BLaER1 treated with 17β-estradiol and CSF1 and Interleukin-3, amounts not matched to agents 10 nM and 100 nM (cell line): ENCODE measurements around the gene ZZZ3.

ENCODE experiments used
- H3K27ac ChIP-seq, 11 experiments: shearing (Covaris generic); formaldehyde crosslinking; 2 replicates each; pipeline ENCODE4 v1.8.1; 2022
- H3K27me3 ChIP-seq, 11 experiments: shearing (Covaris generic); formaldehyde crosslinking; 2 replicates each; pipeline ENCODE4 v1.8.1; 2022
- H3K36me3 ChIP-seq, 11 experiments: shearing (Covaris generic); formaldehyde crosslinking; 2 replicates each; pipeline ENCODE4 v1.8.1; 2022
- H3K4me1 ChIP-seq, 10 experiments: shearing (Covaris generic); formaldehyde crosslinking; 2 replicates each; pipeline ENCODE4 v1.8.1; 2022
- H3K4me2 ChIP-seq, 11 experiments: shearing (Covaris generic); formaldehyde crosslinking; 2 replicates each; pipeline ENCODE4 v1.8.1; 2022
- H3K4me3 ChIP-seq, 10 experiments: shearing (Covaris generic); formaldehyde crosslinking; 2 replicates each; pipeline ENCODE4 v1.8.1; 2022
- H3K9ac ChIP-seq, 11 experiments: shearing (Covaris generic); formaldehyde crosslinking; 2 replicates each; pipeline ENCODE4 v1.8.1; 2022
- H3K9me3 ChIP-seq, 11 experiments: shearing (Covaris generic); formaldehyde crosslinking; replicated peaks in 1 of 11; 2 replicates each; pipeline ENCODE4 v1.8.1; 2022
- H4K20me1 ChIP-seq, 11 experiments: shearing (Covaris generic); formaldehyde crosslinking; 2 replicates each; pipeline ENCODE4 v1.8.1; 2022
- Cebpa-rat ChIP-seq, 11 experiments: shearing (Covaris generic); IDR thresholded peaks; 2 replicates each; pipeline ENCODE4 v1.8.1; 2022

Gene ZZZ3

DNA sequence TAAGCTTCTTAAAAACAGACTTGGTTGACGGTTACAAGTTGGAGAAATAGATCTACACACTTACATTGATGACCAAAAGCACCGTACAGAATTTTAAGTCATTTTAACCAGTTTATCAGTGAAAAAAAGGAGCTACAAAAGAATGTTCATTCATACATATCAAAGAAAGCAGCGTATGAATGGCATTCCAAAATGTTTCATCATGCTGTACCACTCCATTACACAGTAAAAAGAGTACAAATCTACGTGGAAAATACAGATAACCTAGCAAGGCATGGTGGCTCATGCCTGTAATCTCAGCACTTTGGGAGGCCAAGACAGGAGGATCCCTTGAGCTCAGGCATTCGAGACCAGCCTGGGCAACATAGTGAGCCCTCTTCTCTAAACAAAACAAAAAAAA is 40.3 kb downstream of the ZZZ3 start:
- Histone ChIP-seq H3K9me3 (peaks cover 0 to 12% (median 8%) of the 10 kb centered on the region in 11 experiments; a peak in 14 of 22 replicates), H3K27me3 (no peaks in the 10 kb centered on the region), H3K4me3 (no peak overlapping the region), H3K4me1 (no peaks in the 10 kb centered on the region), H3K36me3 (peaks cover 57 to 92% (median 74%) of the 10 kb centered on the region in 11 experiments), H3K27ac (no peak overlapping the region), H3K9ac (no peak overlapping the region), H4K20me1 (peaks cover 19 to 98% (median 68%) of the 10 kb centered on the region in 11 experiments; a peak in 21 of 22 replicates), H3K4me2 (no peak overlapping the region)
- no peak for TF ChIP-seq Cebpa-rat (IDR thresholded peaks at IDR 0.05)

DNA sequence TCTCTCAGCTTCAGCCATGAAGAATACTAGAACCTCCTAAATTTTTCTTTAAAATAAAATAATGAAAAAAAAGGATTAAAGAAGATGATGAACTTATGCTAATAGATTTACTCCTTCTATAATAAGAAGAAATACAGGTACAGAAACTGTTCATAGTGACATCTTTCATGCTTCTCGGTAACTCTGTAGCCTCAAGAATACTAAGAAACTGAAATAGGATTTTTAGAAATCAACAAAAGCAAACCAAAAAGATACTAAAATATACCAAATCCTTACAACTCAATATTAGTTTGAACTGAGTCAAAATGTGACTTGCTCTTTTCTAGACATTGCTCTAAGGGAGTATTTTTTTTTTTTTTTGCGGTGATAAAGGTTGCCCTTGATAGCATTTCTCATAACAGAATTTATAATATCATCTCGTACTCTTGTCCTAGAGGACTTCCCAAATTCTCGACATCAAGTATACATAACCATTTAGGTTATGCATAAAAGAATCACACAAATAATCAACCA is 42.8 kb downstream of the ZZZ3 start:
- Histone ChIP-seq H3K4me2 (no peak overlapping the region), H3K4me3 (no peak overlapping the region), H3K4me1 (no peaks in the 10 kb centered on the region), H3K27ac (no peak overlapping the region), H3K27me3 (no peaks in the 10 kb centered on the region), H4K20me1 (peaks cover 14 to 75% (median 42%) of the 10 kb centered on the region in 11 experiments; a peak in 19 of 22 replicates), H3K36me3 (peaks cover 51 to 91% (median 69%) of the 10 kb centered on the region in 11 experiments; a peak in 21 of 22 replicates), H3K9ac (no peak overlapping the region), H3K9me3 (no peaks in the 10 kb centered on the region)
- no peak for TF ChIP-seq Cebpa-rat (IDR thresholded peaks at IDR 0.05)

- peaks cover 51 to 91% (median 69%) of the 10 kb centered on the region in 11 experiments; a peak in 21 of 22 replicates for H3K36me3 ChIP-seq
- H3K4me2 ChIP-seq, result no peak overlapping the region
- H4K20me1 ChIP-seq, result peaks cover 12 to 72% (median 36%) of the 10 kb centered on the region in 11 experiments; a peak in 18 of 22 replicates
- no peak for TF ChIP-seq Cebpa-rat (IDR thresholded peaks at IDR 0.05)
- no peak overlapping the region for H3K27ac ChIP-seq
- H3K4me3 ChIP-seq, result no peak overlapping the region
- no peaks in the 10 kb centered on the region for H3K27me3 ChIP-seq
- H3K4me1 ChIP-seq, result no peaks in the 10 kb centered on the region
- H3K9me3 ChIP-seq, result no peaks in the 10 kb centered on the region
- H3K9ac ChIP-seq, result no peak overlapping the region
These were observed 43.4 kb downstream of the ZZZ3 start for GRCh38 chr1:77639056-77639455.

DNA sequence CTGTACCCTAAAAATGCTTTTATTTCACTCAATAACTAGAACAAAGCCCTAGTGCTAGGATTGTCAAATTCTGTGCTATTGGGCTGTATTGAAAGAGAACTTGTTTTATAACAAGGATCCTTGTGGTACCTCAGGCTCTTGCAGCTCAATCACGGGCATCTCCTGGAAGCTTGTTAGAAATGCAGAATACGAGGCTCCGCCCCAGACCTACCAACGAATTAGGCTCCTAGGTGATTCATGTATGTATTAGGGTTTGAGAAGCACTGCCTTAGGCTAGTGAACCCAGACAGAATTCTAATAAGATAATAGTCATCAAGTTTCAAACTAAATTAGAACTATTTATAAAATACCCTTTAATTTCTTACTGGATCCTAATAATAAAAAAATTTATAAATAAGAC is 45.6 kb downstream of the ZZZ3 start:
- H3K27me3 ChIP-seq, result no peaks in the 10 kb centered on the region
- H3K36me3 ChIP-seq, result peaks cover 65 to 97% (median 79%) of the 10 kb centered on the region in 11 experiments
- no peaks in the 10 kb centered on the region for H3K9me3 ChIP-seq
- TF ChIP-seq Cebpa-rat (IDR thresholded peaks at IDR 0.05), result no peak
- no peak overlapping the region for H3K4me2 ChIP-seq
- H4K20me1 ChIP-seq, result peaks cover 0 to 60% (median 14%) of the 10 kb centered on the region in 11 experiments; a peak in 12 of 22 replicates
- no peak overlapping the region for H3K9ac ChIP-seq
- H3K4me1 ChIP-seq, result peaks cover 0 to 13% (median 0%) of the 10 kb centered on the region in 10 experiments; a peak in 5 of 20 replicates
- H3K4me3 ChIP-seq, result no peak overlapping the region
- no peak overlapping the region for H3K27ac ChIP-seq
